Adrenal gland (tissue), 12 donors: ENCODE measurements around the gene HIBCH. TPM values are rescaled to one million over a fixed set of nuclear protein-coding genes. Genes with fewer than 3 reads are reported as not detected.

Experiments
- DNase-seq, 7 donors: peaks; one replicate each; pipeline ENCODE4 v3.0.0-alpha.2; 2019 to 2020
- H3K27ac ChIP-seq, 5 donors: fragments of 200-600 bp; sonication (generic) in 4 of 5; 1 replicate in 3 of 5; 2 replicates in 2 of 5; pipeline versions ENCODE4 v1.5.1 to v1.8.0; 2016 to 2020; ENCODE audit warnings: mild to moderate bottlenecking in 1 of 5
- H3K27me3 ChIP-seq: fragments of 200-600 bp; 2 replicates; pipeline ENCODE4 v1.8.0; 2021
- H3K36me3 ChIP-seq, 2 donors: fragments of 200-600 bp; replicated peaks in 1 of 2; 1 replicate in 1 of 2; 2 replicates in 1 of 2; pipeline versions ENCODE4 v1.5.1 to v1.8.0; 2018 to 2022
- H3K4me1 ChIP-seq, 2 donors: fragments of 200-600 bp; replicated peaks in 1 of 2; 1 replicate in 1 of 2; 2 replicates in 1 of 2; pipeline versions ENCODE4 v1.5.1 to v1.8.0; 2018 to 2021
- H3K4me3 ChIP-seq, 4 donors: fragments of 200-600 bp; sonication (generic) in 3 of 4; one replicate each; pipeline ENCODE4 v1.5.1; 2016 to 2018
- H3K9me3 ChIP-seq, 3 donors: fragments of 200-600 bp; sonication (generic) in 1 of 3; replicated peaks in 1 of 3; 1 replicate in 2 of 3; 2 replicates in 1 of 3; pipeline versions ENCODE4 v1.5.1 to v1.8.0; 2016 to 2021
- CTCF ChIP-seq, 6 experiments: fragments of 450-650 bp in 4 of 6; fragments of 200-600 bp in 2 of 6; sonication (generic) in 1 of 6; IDR thresholded peaks; 1 replicate in 5 of 6; 2 replicates in 1 of 6; pipeline versions ENCODE4 v1.5.1 to v1.8.0; 2016 to 2021; ENCODE audit warnings: antibody characterized with exemption in 6 of 6, mild to moderate bottlenecking in 2 of 6, moderate library complexity in 1 of 6
- POLR2A ChIP-seq, 2 donors: fragments of 450-650 bp; IDR thresholded peaks; one replicate each; pipeline ENCODE4 v1.6.1; 2017; ENCODE audit warnings: antibody characterized with exemption in 2 of 2, mild to moderate bottlenecking in 2 of 2, moderate library complexity in 1 of 2
- WGBS, 4 donors: extraction: QIAGEN DNeasy Blood & Tissue Kit in 2 of 4; methylation state at CpG; one replicate each; pipeline versions ENCODE4 v1.1.5 to v1.1.7; 2013 to 2017; 5-methylcytosine and 5-hydroxymethylcytosine counted together
- intact Hi-C, 2 donors: fragments of 100-400 bp; cut with DNase I; formaldehyde crosslinking; loops; one replicate each; pipeline versions ENCODE4 v1.14.1 to v1.15.0; 2022 to 2023
- polyA plus RNA-seq, 3 donors: library from polyadenylated mRNA; stranded (reverse); fragments of 200-250 nt in 2 of 3; fragments of 350-450 nt in 1 of 3; fragmentation: Illumina TruSeq in 1 of 3; extraction: RNeasy Lipid Tissue Mini Kit (QIAGEN cat#74804) in 1 of 3; gene quantifications; one replicate each; pipeline ENCODE4 v1.2.3, GENCODE V29; 2013 to 2014
- total RNA-seq, 9 donors: library from RNA; depleted of rRNA in 4 of 9; stranded (reverse); fragments of >200 nt in 4 of 9; fragments of 120-200 nt in 1 of 9; fragmentation: NEBNext Ultra II Directional in 1 of 9; extraction: Animal tissue kit (Norgen Biotek cat#: 25700) in 1 of 9; gene quantifications; one replicate each; pipeline versions ENCODE4 v1.1.0 to v1.2.4, GENCODE V29; 2013 to 2023
- donor health status: healthy with polysubstance abuse.
- donor health status: Bipolar disorder and iron deficiency.
- donor health status: DM: yes; HTN: yes; CAD: no.
- donor health status: DM: no; HTN: no; CAD: no.
- donor health status: DM: no; HTN: no; CAD: no.
- donor health status: DM: yes; HTN: yes; CAD: no.

HIBCH gene
- total and polyA plus RNA-seq, 12 donors: 18.2 to 174 (median 66.4) TPM

GRCh38 chr2:190213441-190214335 is 105.9 kb downstream of the HIBCH start:
- Histone ChIP-seq H3K4me3 (no peak overlapping the region), H3K4me1 (peaks cover 0 to 29% of the 10 kb centered on the region in 2 donors)
- 75 to 87% (median 85%) methylated on average over 15 to 19 of the region's 19 CpGs for WGBS, 4 donors

GRCh38 chr2:190210471-190210870 is 109.2 kb downstream of the HIBCH start:
- 49 to 95% (median 68%) methylated on average over 2 of the region's 2 CpGs for WGBS, 4 donors
- H3K27me3 ChIP-seq: no peaks in the 10 kb centered on the region
- no peak for TF ChIP-seq POLR2A (IDR thresholded peaks at IDR 0.05)
- TF ChIP-seq CTCF (IDR thresholded peaks at IDR 0.05): no peak
- intact Hi-C loops: no loop called here
- no peak overlapping the region for H3K4me3 ChIP-seq
- DNase-seq: no peak
- no peak overlapping the region for H3K27ac ChIP-seq
- H3K9me3 ChIP-seq: no peaks in the 10 kb centered on the region
- H3K4me1 ChIP-seq: peaks cover 0 to 16% of the 10 kb centered on the region in 2 donors
- H3K36me3 ChIP-seq: no peaks in the 10 kb centered on the region

More at GRCh38 chr2:190213441-190214335, 105.9 kb downstream of the HIBCH start:
- no peaks in the 10 kb centered on the region for H3K36me3 ChIP-seq
- intact Hi-C loops: no loop called here
- TF ChIP-seq CTCF (IDR thresholded peaks at IDR 0.05) (no peak), POLR2A (IDR thresholded peaks at IDR 0.05) (no peak)
- no peaks in the 10 kb centered on the region for H3K9me3 ChIP-seq
- peak in 3 of 7 donors; percentile 11 to 40 (median 26) for DNase-seq
- no peak overlapping the region for H3K27ac ChIP-seq
- H3K27me3 ChIP-seq: no peaks in the 10 kb centered on the region

GRCh38 chr2:190209559-190209958 is 110.1 kb downstream of the HIBCH start:
- intact Hi-C loops: no loop called here
- Histone ChIP-seq H3K4me3 (no peak overlapping the region), H3K27ac (no peak overlapping the region), H3K36me3 (no peaks in the 10 kb centered on the region), H3K9me3 (no peaks in the 10 kb centered on the region), H3K4me1 (peaks cover 0 to 7% of the 10 kb centered on the region in 2 donors), H3K27me3 (no peaks in the 10 kb centered on the region)
- 94 to 98% (median 97%) methylated on average over 5 of the region's 5 CpGs for WGBS, 4 donors
- TF ChIP-seq CTCF (IDR thresholded peaks at IDR 0.05) (no peak), POLR2A (IDR thresholded peaks at IDR 0.05) (no peak)
- DNase-seq: no peak

GRCh38 chr2:190207930-190208329 is 111.7 kb downstream of the HIBCH start:
- H3K4me3 ChIP-seq: no peak overlapping the region
- no peak for TF ChIP-seq CTCF (IDR thresholded peaks at IDR 0.05)
- TF ChIP-seq POLR2A (IDR thresholded peaks at IDR 0.05): no peak
- no peaks in the 10 kb centered on the region for H3K4me1 ChIP-seq
- no peak for DNase-seq
- no peak overlapping the region for H3K27ac ChIP-seq
- intact Hi-C loops: no loop called here
- no peaks in the 10 kb centered on the region for H3K27me3 ChIP-seq
- H3K9me3 ChIP-seq: no peaks in the 10 kb centered on the region
- H3K36me3 ChIP-seq: peaks cover 0 to 3% of the 10 kb centered on the region in 2 donors
- WGBS, 4 donors: 83 to 86% (median 85%) methylated on average over 2 of the region's 2 CpGs
